ENCODE measurements around the gene ASIC4. TPM values are rescaled to one million over a fixed set of nuclear protein-coding genes. Genes with fewer than 3 reads are reported as not detected.

The ASIC4 gene
- total and polyA plus RNA-seq, 12 donors: 0.15 to 16.3 (median 1.1) TPM; not detected in 4

GRCh38 chr2:219539926-219540678 lies 25.8 kb downstream of the ASIC4 start:
- 85 to 100% (median 94%) methylated on average over 1 to 46 of the region's 46 CpGs for WGBS, 4 donors
- no peak overlapping the region for H3K27ac ChIP-seq
- H3K4me3 ChIP-seq: no peak overlapping the region
- no peak for DNase-seq
- no peaks in the 10 kb centered on the region for H3K9me3 ChIP-seq (replicated peaks in 1 of 3)
- intact Hi-C loops (cut with DNase I): loop anchor here (2.0 to 5.0 kb wide), 4 partner anchors 78 to 147 kb away; no protein-coding TSS in a partner anchor
- H3K36me3 ChIP-seq (replicated peaks in 1 of 2): peaks cover 0 to 25% of the 10 kb centered on the region in 2 donors
- H3K27me3 ChIP-seq: no peaks in the 10 kb centered on the region
- TF ChIP-seq CTCF (IDR thresholded peaks at IDR 0.05): no peak
- TF ChIP-seq POLR2A (IDR thresholded peaks at IDR 0.05): no peak
- H3K4me1 ChIP-seq (replicated peaks in 1 of 2): peaks cover 10 to 24% of the 10 kb centered on the region in 2 donors

DNA sequence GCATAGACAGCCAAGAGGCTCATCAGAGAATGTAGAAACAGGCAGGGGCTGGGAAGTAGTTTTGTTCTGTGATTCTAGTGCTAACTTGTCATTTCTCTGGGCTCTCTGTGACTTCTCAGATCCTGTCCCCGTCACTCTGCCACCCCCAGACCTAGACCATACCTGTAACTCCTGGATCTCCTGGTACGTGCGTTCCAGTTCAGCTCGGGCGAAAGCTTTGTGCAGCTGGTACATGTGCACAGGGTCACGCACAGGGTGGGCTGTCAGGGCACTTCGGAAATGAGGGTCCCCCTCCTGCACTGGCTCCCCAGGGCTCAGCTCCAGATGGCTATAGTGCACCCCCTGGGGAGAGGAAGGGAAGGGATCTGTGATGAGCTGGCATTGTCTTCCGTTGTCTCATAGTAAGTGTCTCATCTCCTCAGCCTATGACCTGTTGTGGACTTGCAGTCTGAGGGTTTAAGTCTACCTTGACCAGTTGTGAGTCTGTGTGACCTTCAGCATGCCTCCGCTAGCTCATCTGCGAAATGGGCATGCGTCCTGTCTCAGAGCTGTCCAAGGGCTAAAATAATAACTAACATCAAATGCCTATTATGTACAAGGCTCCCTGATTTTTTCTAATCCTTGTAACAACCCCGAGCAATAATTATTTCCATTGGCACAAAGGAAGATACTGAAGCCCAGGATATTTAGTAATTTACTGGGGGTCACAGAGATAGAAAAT lies 26.7 kb downstream of the ASIC4 start:
- H3K4me3 ChIP-seq: no peak overlapping the region
- H3K4me1 ChIP-seq (replicated peaks in 1 of 2): peaks cover 10 to 24% of the 10 kb centered on the region in 2 donors
- DNase-seq: no peak
- intact Hi-C loops (cut with DNase I): loop anchor here (2.0 to 5.0 kb wide), 3 partner anchors 101 to 146 kb away; no protein-coding TSS in a partner anchor
- WGBS, 4 donors: 82 to 87% (median 85%) methylated on average over 10 to 12 of the region's 12 CpGs
- H3K27ac ChIP-seq: no peak overlapping the region
- H3K27me3 ChIP-seq: no peaks in the 10 kb centered on the region
- TF ChIP-seq POLR2A (IDR thresholded peaks at IDR 0.05) (no peak), CTCF (IDR thresholded peaks at IDR 0.05) (no peak)
- H3K9me3 ChIP-seq (replicated peaks in 1 of 3): no peaks in the 10 kb centered on the region
- peaks cover 0 to 25% of the 10 kb centered on the region in 2 donors for H3K36me3 ChIP-seq (replicated peaks in 1 of 2)

DNA sequence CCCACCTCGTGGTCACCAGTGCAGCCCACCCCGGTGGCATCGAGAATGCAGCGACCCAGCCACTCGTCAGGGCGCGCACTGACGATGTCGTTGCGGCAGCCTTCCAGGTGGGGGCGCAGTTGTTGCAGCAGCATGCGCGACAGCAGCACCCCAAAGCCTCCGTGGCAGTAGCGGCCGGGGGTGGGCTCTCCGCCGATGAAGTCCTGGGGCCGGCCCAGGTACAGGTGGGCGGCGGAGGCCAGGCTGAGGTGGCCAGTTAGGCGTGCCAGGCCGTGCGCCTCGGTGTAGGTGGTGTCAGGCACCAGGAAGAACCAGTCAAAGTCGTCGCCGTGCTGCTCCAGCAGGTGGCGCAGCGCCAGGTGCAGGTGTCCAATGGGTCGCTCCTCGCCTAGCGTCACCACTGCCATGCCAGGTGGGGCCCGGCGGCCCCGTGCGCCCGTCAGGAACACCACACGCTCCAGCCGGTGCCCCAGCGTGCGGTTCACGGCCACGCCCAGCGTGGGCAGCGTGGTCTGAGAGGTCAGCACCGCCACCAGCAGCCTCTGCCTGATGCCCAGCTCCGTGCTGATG lies 27.4 kb downstream of the ASIC4 start:
- Histone ChIP-seq H3K4me1 (replicated peaks in 1 of 2) (peaks cover 10 to 24% of the 10 kb centered on the region in 2 donors), H3K27me3 (no peaks in the 10 kb centered on the region), H3K4me3 (peak overlapping the region in 1 of 4 donors; percentile 30), H3K9me3 (replicated peaks in 1 of 3) (no peaks in the 10 kb centered on the region), H3K36me3 (replicated peaks in 1 of 2) (peaks cover 0 to 25% of the 10 kb centered on the region in 2 donors), H3K27ac (peak overlapping the region in 2 of 5 donors; percentile 0 to 13)
- DNase-seq: peak; percentile 84 to 94 (median 87)
- peak; percentile 91 to 99 (median 96) for TF ChIP-seq CTCF (IDR thresholded peaks at IDR 0.05)
- no peak for TF ChIP-seq POLR2A (IDR thresholded peaks at IDR 0.05)
- intact Hi-C loops (cut with DNase I): loop anchor here (2.0 to 5.0 kb wide), 3 partner anchors 101 to 146 kb away; no protein-coding TSS in a partner anchor
- WGBS, 4 donors: 5 to 10% (median 8%) methylated on average over 2 to 48 of the region's 48 CpGs

All from adrenal gland (tissue), 12 donors.